NK-92 (cell line): ENCODE results near the gene AR.

ENCODE experiments used
- DNase-seq: peaks from one replicate; lab custom pipeline; 2025; ENCODE audit not compliant: unreplicated experiment; lab: John Stamatoyannopoulos, UW

AR gene

GRCh38 chrX:67724359-67725110 is 180.7 kb downstream of the AR start:
- DNase-seq = no peak

DNA sequence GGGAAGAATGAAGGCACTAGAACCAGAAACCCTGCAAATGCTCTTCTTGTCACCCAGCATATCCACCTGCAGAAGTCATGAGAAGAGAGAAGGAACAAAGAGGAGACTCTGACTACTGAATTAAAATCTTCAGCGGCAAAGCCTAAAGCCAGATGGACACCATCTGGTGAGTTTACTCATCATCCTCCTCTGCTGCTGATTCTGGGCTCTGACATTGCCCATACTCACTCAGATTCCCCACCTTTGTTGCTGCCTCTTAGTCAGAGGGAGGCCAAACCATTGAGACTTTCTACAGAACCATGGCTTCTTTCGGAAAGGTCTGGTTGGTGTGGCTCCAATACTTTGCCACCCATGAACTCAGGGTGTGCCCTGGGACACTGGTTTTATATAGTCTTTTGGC is 181.7 kb downstream of the AR start:
- DNase-seq = no peak

GRCh38 chrX:67726018-67726417 is 182.2 kb downstream of the AR start:
- DNase-seq = no peak

- DNase-seq = no peak
Observed at GRCh38 chrX:67727576-67727975, 183.8 kb downstream of the AR start.

DNA sequence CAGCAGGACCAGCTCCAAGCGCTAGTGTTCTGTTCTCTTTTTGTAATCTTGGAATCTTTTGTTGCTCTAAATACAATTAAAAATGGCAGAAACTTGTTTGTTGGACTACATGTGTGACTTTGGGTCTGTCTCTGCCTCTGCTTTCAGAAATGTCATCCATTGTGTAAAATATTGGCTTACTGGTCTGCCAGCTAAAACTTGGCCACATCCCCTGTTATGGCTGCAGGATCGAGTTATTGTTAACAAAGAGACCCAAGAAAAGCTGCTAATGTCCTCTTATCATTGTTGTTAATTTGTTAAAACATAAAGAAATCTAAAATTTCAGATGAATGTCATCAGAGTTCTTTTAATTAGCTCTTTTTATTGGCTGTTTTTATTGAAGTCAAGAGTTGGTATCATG is 186.5 kb downstream of the AR start:
- no peak for DNase-seq

DNA sequence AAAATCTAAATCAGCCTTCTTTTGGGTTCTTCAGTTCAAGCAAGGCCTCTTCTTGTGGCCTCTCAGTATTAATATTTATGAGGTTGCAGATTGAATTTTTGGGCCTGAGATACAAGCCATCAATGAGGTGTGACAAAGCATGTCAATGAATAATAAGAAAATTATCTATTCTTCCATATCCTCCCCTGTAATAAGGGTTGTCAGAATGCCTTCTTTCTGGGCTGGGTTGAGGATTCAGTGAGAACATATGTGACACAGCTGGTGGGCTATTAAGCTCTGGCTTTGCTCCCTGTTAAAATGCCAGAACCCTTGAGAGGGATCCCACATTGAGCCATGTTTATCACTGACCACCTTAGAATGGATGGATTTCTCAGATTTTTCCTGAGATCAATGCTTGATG is 187.2 kb downstream of the AR start:
- no peak for DNase-seq

DNA sequence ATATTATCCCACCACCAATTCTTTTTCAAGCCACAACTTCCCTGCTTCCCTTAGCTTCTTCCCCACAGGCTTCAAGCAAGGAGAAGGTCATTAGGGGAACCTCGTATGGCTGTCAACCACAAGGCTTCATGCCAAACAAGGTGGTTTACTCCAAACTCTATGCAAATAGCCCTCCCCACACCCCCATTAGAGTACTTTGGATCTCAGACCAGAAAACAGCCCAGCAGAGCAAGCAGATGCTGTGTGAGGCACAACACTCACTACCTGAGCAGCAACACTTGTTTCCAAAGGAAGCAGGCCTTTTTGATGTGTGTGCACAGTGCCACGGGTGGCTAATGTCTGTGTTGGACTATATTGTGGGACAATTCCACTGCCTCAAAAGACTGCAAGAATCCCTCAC is 189.0 kb downstream of the AR start:
- no peak for DNase-seq

GRCh38 chrX:67734111-67734753 is 190.4 kb downstream of the AR start:
- DNase-seq = no peak

DNA sequence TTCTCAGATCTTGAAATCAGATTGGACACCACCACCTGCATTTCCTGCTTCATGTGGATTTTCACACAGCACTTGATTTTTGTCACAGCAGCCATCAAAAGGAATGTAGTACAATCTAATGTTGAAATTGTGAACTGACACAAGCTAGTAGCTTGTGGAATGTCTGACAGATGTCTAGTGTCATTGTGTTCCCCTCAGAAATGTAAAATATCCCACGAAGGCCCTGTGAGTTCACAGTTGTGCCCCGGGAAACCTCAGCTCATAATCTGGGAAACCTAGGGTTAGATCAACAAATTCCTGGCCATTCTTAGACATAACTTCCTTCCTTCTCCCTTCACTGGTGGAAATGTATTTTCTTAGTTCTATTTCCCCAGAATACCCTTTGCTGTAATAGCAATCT is 205.7 kb downstream of the AR start:
- no peak for DNase-seq

DNA sequence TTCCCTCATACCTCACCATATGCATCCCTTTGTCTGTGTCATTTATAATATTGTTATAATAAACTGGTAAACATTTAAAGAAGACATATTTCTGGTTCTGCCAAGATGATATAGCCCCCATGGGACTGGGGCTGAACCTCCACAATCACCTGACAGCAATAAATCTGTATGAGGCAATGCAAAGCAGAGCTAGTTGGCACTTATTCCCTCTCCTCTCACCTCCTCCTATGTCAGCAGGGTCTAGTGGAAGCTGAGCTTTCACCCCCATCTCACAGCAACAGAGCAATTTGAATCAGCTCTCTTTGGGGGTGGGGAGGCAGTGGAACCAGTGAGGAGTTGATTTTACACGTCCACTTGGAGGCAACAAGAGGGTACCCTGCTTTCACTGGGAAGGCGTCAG is 206.9 kb downstream of the AR start:
- DNase-seq = no peak

DNA sequence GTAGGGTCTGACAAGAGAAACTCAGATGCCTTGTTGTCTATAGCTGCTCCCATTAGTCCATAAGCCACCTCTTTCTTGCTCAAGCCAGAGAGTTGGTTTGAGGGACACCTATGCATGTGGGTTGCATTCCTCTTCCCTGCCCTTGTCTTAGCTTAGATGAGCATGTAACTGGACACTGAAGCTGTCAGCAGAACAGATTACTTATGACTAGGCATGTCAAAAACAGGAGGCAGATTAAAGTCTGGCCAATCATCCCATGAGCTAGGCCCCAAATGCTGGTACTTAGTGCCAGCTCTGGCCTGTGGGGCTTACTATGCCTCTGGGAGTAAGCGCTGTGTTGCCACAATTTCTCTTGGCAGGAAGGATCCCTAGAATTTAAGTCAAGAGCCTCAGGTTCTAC is 215.2 kb downstream of the AR start:
- no peak for DNase-seq

GRCh38 chrX:67777148-67777547 is 233.3 kb downstream of the AR start:
- DNase-seq = no peak

GRCh38 chrX:67779099-67779498 is 235.3 kb downstream of the AR start:
- DNase-seq = no peak
